ENCODE results near the gene ATAD2B. TPM values are rescaled to one million over a fixed set of nuclear protein-coding genes. Genes with fewer than 3 reads are reported as not detected.
"Not testable (repeated sequence)": the region's sequence is repeated elsewhere in the genome, so short reads cannot be mapped to it uniquely, and the experiment has no call there.

ATAD2B gene
- 64.5 and 85.5 TPM in 2 replicates for total RNA-seq

DNA sequence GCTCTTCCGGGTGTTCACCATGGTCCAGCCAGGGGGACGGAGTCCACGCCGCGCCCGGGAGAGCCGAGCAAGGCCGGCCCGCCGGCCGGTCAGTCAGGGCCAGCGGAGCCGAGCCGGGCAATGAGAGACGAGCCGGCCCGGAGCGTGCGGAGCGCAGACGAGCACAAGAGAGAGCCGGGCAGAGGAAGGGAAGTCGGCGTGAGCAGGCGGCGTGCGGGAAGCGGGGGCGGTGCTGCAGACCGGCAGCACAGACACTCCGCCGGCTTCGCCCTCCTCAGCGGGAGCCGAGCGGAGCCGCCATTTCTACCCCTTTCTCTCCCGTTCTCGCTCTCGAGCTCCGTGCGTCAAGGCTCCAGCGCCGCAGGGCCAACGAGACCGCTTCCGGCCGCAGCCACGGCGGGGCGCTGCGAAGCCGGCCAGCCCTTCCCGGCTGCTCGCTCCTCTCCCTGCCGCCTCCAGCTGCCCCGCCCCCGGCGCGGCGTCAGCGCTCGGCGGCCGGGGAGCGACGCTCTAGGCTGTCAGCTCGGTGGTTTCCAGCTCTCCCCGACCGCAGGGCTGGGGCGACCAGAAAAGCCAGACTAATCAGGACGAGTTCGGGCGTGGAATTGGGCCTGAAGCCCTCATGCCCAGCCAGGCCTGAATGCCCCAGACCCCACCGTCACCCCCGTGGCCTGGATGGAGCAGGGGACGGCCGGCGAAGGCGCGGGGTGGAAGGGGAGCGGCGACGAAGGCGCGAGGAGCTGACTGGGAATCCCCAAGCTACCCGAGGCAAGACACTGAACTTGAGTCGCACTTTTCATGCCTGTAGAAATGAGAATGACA is at the start of gene ATAD2B:
Gene ATAD2B, minus strand, starts transcription at position 374 of the 822 bp plus-strand sequence. Its CDS starts 353 bp downstream, at position 21.
- TF ChIP-seq, protein P1, sequence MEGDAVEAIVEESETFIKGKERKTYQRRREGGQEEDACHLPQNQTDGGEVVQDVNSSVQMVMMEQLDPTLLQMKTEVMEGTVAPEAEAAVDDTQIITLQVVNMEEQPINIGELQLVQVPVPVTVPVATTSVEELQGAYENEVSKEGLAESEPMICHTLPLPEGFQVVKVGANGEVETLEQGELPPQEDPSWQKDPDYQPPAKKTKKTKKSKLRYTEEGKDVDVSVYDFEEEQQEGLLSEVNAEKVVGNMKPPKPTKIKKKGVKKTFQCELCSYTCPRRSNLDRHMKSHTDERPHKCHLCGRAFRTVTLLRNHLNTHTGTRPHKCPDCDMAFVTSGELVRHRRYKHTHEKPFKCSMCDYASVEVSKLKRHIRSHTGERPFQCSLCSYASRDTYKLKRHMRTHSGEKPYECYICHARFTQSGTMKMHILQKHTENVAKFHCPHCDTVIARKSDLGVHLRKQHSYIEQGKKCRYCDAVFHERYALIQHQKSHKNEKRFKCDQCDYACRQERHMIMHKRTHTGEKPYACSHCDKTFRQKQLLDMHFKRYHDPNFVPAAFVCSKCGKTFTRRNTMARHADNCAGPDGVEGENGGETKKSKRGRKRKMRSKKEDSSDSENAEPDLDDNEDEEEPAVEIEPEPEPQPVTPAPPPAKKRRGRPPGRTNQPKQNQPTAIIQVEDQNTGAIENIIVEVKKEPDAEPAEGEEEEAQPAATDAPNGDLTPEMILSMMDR (IDR thresholded peaks at IDR 0.05) = no peak
- CTCF ChIA-PET = interaction anchor here (0.6 to 4.7 kb wide), 22 partner anchors 7 to 288 kb away, joined by 3 to 53 read pairs (median 4); partner anchors contain the start of genes SF3B6, TP53I3, UBXN2A and WDCP
- intact Hi-C loops (cut with micrococcal nuclease) = loop anchor here (1.0 to 10.0 kb wide), 11 partner anchors 13 to 1948 kb away; partner anchors contain the start of genes ASXL2, FAM228B, ITSN2 and PFN4
- Mint-ChIP-seq H3K36me3 (ENCODE audit: low read depth) (peaks cover 16% of the 10 kb centered on the region), H3K9me3 (no peaks in the 10 kb centered on the region), H3K27me3 (no peaks in the 10 kb centered on the region), H3K4me1 (peaks cover 46% of the 10 kb centered on the region), H3K4me3 (peak within 1 kb of the TSS; percentile 97), H3K27ac (peak within 1 kb of the TSS; percentile 99)
- POLR2A ChIA-PET = interaction anchor here (0.6 to 5.9 kb wide), 33 partner anchors 9 to 1951 kb away, joined by 3 to 165 read pairs (median 5); partner anchors contain the start of genes ASXL2, CENPO, FAM228B and FKBP1B
- DNase-seq (peak; percentile 96), ATAC-seq (ENCODE audit: low read depth) (peak; percentile 79)

DNA sequence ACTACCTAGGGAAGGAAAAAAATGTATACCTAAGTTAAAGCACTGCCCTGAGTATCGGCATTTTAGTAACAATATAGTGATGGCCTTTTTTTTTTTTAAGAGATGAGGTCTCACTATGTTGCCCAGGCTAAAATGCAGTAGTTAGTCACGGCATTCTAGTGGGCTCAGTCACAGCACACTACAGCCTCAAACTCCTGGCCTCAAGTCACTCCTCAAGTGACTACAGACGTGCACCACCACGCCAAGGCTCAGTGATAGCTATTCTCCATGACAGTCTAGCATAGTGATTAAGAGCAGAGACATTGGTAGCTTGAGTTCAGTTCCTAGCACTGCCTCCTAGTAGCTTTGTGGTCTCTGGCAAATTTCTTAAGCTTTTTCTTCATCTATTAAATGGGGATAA is 40.9 kb upstream of the ATAD2B start:
- H3K27me3 Mint-ChIP-seq = no peaks in the 10 kb centered on the region
- H3K27ac Mint-ChIP-seq = no peak overlapping the region
- no peak overlapping the region for H3K4me3 Mint-ChIP-seq
- intact Hi-C loops (cut with micrococcal nuclease) = no loop called here
- no peaks in the 10 kb centered on the region for H3K4me1 Mint-ChIP-seq
- no peaks in the 10 kb centered on the region for H3K9me3 Mint-ChIP-seq
- TF ChIP-seq, protein P1 (IDR thresholded peaks at IDR 0.05) = no peak
- POLR2A ChIA-PET = no interaction called here
- DNase-seq = no peak
- H3K36me3 Mint-ChIP-seq (ENCODE audit: low read depth) = peaks cover 22% of the 10 kb centered on the region
- CTCF ChIA-PET = no interaction called here
- no peak for ATAC-seq (ENCODE audit: low read depth)

DNA sequence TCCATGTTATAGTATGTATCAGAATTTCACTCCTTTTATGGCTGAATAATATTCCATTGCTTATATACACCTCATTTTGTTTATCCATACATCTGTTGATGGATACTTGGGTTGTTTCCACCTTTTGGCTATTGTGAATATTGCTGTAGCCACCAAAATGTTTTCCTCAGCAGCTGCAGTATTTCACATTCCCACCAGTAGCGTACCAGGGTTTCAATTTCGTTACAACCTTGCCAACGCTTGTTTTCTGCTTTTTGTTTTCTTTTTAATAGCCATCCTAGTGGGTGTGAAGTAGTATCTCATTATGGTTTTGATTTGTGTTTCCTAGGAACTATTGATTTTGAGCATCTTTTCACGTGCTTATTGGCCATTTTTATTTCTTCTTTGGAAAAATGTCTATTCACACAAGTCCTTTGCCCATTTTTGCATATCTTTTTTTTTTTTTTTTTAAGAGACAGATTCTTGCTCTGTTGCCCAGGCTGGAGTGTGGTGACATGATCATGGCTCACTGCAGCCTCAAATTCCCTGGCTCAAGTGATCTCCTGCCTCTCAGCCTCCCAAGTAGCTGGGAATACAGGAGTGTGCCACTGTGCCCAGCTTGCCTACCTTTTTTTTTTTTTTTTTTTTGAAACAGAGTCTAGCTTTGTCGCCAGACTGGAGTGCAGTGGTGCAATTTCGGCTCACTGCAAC is 27.5 kb upstream of the ATAD2B start:
- CTCF ChIA-PET = no interaction called here
- intact Hi-C loops (cut with micrococcal nuclease) = no loop called here
- Mint-ChIP-seq H3K4me1 (no peaks in the 10 kb centered on the region), H3K36me3 (ENCODE audit: low read depth) (peaks cover 1% of the 10 kb centered on the region), H3K9me3 (no peaks in the 10 kb centered on the region), H3K27me3 (no peaks in the 10 kb centered on the region), H3K4me3 (no peak overlapping the region), H3K27ac (no peak overlapping the region)
- ATAC-seq (ENCODE audit: low read depth) = no peak
- POLR2A ChIA-PET = interaction anchor here (0.7 kb wide), 1 partner anchor 10 kb away, joined by 4 read pairs; no protein-coding TSS in a partner anchor
- TF ChIP-seq, protein P1 (IDR thresholded peaks at IDR 0.05) = no peak
- no peak for DNase-seq

DNA sequence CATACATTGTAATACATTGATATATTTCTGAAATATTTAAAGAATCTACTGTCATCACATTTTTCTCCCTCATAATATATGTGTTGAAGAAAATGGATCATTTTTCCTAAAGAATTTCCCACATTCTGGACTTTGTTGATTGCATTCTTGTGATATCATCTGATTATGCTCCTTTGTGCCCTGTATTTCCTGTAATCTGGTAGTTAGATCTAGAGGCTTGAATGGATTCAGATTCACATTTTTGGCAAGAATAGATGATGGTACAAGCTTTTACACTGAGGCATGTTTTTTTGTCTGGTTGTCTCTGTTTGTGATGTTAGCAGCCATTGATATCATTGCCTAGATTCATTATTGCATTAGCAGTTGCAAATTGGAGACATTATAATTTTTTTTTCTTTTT is 26.7 kb upstream of the ATAD2B start:
- ChIA-PET POLR2A (no interaction called here), CTCF (no interaction called here)
- intact Hi-C loops (cut with micrococcal nuclease) = no loop called here
- TF ChIP-seq, protein P1 (IDR thresholded peaks at IDR 0.05) = no peak
- H3K4me1 Mint-ChIP-seq = no peaks in the 10 kb centered on the region
- ATAC-seq (ENCODE audit: low read depth) (no peak), DNase-seq (no peak)
- H3K27me3 Mint-ChIP-seq = no peaks in the 10 kb centered on the region
- H3K4me3 Mint-ChIP-seq = no peak overlapping the region
- no peak overlapping the region for H3K27ac Mint-ChIP-seq
- H3K36me3 Mint-ChIP-seq (ENCODE audit: low read depth) = peaks cover 1% of the 10 kb centered on the region
- no peaks in the 10 kb centered on the region for H3K9me3 Mint-ChIP-seq

DNA sequence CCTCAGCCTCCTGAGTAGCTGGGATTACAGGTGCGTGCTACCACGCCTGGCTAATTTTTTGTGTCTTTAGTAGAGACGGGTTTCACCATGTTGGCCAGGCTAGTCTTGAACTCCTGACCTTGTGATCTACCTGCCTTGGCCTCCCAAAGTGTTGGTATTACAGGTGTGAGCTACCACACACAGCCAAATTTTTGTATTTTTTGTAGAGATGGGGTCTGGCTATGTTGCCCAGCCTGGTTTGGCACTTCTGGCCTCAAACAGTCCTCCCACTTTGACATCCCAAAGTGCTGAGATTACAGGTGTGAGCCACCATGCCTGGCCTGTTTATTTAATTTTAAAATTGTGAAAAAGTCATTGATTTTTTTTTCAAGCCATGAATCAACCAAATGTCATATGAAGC is 25.6 kb upstream of the ATAD2B start:
- CTCF ChIA-PET; DNase-seq; ATAC-seq (ENCODE audit: low read depth); H3K27ac Mint-ChIP-seq; H3K36me3 Mint-ChIP-seq (ENCODE audit: low read depth); H3K4me3 Mint-ChIP-seq; H3K4me1 Mint-ChIP-seq; H3K9me3 Mint-ChIP-seq; intact Hi-C loops (cut with micrococcal nuclease); POLR2A ChIA-PET; H3K27me3 Mint-ChIP-seq: not testable (repeated sequence)
